ENCODE results near the gene TTC29.

Gene TTC29

GRCh38 chr4:146945556-146946374 lies at the start of gene TTC29:
TSS of gene TTC29 (minus strand) at chr4:146945864. CDS start at chr4:146939895, 5,969 bp downstream.
- no peak for DNase-seq

GRCh38 chr4:146981651-146982050 lies 36.0 kb upstream of the TTC29 start:
- no peak for DNase-seq

DNA sequence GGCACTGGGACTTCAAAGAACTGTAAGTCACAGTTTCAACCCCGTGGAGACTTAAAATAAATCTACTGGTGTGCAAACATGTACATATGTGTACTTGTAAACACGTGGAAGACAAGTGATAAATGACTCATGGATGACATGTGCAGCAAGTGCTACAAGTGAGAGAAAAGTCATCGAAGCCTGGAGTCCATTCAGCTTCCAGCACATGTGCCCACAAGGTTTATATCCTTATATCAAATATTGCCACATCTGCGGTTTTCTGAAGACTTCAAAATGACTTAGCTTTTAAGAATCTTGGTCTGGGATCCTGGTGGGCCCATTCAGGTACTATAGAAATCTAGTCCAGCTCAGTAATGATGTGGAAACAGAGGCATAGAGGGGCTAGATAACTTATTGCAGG lies 33.0 kb upstream of the TTC29 start:
- DNase-seq: no peak

DNA sequence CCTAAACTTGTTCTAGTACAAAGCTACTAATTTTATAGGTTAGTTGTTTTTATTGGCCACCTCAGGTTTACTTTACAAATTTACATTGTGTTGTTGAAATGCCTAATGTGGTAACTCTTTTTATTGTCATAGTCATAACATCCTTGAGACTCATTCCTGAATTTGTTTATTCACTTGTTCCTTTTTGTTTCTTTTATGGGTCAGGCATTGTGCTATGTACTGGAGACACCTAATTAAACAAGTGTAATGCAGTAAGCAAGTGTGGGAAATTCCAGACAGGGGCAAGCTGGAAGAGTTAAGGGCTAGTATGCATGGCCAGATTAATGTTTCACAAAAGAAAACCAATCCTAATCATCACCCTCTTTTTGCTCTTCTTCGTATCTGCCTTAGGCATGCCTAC lies 30.5 kb upstream of the TTC29 start:
- no peak for DNase-seq

GRCh38 chr4:146975527-146975926 lies 29.9 kb upstream of the TTC29 start:
- no peak for DNase-seq

DNA sequence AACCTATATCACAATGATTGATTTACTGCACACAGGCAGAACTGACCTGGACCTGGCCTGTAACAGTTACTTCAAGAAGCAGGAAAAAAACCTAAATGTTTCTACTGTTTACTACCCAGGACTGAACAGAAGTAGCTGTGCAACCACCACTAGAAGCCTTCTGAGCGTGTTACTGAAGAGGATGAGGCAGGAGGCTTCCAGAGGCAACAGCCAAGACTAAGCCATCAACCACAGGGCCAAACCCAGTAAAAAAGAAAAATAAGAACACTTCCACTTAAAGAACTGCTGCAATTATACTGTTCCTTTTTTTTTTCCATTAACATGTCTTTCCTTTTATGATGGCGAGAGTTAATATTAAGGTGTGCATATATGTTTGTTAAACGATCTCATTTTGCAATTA lies 29.4 kb upstream of the TTC29 start:
- no peak for DNase-seq

DNA sequence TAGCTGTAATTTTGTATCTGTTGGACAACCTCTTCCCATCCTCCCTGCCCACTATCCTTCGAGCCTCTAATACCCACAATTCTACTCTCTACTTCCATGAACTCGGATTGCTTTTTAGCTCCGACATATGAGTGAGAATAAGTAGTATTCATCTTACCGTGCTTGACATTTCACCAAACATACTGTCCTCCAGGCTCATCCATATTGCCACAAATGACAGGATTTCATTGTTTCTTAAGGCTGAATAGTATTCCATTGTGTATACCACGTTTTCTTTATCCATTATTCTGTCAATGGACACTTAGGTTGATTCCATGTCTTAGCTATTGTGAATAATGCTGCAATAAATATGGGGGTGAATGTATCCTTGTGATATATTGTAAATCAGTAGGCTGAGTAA lies 26.4 kb upstream of the TTC29 start:
- no peak for DNase-seq

DNA sequence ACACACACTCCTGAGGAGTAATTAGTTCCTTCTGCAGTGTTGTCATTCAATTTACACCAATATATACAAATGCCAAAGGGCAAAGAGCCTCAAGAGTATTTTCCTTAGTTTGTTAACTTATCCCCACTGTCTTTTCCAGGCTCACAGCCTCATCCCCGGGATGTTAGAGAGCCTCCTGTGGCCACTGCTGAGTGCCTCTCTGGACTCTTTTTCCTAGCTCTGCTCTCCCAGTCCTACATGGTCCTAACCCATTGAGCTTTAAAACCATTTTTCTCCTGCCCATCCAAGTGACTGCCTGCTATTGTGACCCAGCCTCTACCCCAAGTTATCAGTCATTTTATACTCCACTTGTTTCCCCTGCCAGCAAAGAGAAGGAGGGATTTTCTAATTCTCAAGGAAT lies 23.5 kb upstream of the TTC29 start:
- no peak for DNase-seq

GRCh38 chr4:146960634-146961033 lies 15.0 kb upstream of the TTC29 start:
- no peak for DNase-seq

DNA sequence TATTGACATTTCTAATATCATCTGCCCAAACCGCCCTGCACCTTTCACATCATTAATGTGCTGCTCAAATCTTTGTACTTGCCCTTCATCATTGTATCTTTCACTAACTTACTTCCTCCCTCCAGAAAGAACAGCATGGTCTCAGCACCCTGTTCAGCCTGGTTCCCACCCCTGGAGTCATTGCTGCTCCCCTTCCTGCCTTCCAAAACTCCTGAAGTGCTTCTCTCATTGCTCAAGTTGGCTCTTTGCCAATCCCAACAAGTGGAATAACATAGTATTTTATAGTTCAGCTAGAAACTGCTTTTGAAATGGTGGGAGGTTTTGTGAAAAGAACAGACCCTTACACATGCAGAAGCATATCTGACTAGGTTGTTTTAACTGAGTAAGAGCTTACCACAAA lies 14.0 kb upstream of the TTC29 start:
- no peak for DNase-seq

GRCh38 chr4:146957237-146957636 lies 11.6 kb upstream of the TTC29 start:
- DNase-seq: no peak

DNA sequence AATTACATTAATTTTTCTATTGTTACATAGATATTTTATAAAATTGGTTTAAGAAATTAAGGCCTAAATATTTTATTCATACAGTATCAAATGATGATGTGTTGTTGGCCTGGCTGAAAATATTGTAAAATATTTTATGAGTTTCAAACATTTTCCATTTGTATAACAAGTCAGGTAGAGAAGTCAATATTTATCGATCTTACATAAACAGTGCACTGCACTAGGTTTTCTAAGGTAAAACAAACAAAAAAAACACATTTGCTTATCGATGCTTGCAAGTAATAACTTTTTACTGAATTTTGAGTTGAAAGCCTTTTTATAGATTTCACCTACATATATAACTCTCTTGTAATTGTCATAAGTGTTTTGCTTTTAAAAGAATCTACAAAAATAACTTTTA lies 7.2 kb upstream of the TTC29 start:
- no peak for DNase-seq

DNA sequence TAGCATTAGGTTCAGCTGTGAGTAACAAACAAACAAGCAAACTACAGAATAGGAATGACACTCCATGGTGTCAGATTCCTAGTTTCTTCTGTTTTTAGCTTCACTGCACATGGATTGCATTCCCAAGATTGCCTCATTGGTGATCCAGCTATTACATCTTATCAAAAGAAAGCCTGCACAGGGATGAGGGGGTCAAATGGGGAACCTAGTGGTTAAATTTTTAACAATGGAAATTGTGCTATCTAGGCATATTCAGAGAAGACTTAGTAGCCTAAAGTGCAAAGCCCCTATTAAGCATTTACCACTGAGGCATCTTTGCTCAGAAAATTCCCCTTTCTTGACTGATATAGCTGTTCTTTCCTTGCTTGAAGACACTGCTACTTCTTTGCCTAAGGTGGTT lies 3.9 kb upstream of the TTC29 start:
- DNase-seq: no peak

- no peak for DNase-seq
Observed at GRCh38 chr4:146943691-146944375, 1.8 kb downstream of the TTC29 start.

DNA sequence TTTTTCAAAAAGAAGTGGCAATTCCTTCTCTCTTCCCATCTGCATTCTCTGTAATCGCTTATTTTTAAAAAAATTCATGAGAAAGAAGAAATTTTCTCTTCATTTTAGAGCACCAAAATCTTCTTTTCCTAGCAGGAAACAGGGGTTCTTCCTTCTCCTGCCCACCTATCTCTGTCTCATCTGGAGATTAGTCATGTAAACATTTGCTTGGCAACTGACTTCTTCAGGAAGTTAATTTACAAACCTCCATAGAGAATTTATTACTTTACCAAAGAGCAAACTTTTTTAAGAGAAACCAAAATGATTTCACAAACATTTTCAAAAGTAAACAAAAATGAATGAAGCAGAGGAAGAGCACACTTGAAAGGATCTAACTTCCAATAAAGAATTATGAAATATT lies 13.5 kb downstream of the TTC29 start:
- no peak for DNase-seq

DNA sequence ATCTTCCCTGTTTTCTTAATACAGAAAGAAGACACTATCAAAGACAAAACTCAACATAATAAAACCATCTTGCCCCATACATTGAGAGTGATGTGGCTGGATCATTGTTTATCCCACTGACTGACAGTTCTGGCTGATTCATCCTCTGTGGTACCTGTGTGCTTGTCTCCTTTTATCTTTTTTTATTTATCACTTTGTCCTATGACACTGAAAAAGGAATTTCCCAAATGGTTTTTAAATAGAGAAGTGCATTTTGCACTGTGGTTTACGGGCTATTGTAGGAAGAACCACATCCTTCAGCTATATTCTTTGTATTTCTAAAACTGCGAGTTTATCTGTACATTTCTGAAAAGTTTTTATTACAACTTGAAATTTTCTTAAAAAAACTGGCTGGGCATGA lies 15.0 kb downstream of the TTC29 start:
- DNase-seq: no peak

DNA sequence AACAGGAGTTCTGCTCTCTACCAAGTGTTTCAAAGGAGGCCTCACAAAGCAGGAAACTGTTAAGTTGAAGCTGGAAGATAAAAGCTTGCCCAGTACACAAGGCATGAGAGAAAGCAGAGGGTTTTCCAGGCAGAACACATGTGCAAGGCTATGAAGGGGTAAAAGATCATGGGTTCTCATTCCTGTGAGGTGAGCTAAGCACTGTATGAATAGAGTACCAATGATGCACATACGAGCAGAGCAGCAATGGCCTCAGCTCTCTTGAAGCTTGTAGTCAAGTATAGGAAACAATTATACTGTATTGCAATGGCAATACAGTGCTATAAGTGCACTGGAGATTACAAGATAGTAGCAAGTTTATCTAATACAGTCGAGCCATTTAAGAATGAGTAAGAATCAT lies 18.0 kb downstream of the TTC29 start:
- no peak for DNase-seq

DNA sequence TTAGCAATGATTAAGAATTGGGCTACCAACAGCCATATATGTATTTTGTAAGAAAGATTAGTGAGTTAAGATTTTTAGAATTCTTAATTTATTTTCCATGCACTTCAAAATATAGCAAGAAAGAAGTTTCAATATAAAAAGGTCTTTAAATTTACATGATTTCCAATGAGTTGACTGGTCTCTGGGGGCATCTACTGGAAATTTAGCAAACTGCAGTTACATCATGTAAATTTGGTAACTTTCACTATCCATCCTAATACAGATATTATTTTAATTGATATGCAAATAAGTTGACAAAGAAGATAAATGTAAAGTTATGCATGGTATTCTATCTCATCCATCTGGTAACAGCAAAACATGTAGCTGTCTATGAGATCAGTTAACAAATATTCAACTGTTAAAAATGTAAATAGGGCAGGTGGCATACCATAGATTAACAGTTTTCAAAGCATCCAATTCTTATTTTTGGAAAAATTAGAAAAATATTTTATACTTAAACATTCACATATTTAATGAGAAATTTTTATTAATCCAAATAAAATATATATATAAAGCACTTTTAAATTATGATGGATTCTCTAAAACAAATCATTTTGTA lies 29.1 kb downstream of the TTC29 start:
- no peak for DNase-seq

DNA sequence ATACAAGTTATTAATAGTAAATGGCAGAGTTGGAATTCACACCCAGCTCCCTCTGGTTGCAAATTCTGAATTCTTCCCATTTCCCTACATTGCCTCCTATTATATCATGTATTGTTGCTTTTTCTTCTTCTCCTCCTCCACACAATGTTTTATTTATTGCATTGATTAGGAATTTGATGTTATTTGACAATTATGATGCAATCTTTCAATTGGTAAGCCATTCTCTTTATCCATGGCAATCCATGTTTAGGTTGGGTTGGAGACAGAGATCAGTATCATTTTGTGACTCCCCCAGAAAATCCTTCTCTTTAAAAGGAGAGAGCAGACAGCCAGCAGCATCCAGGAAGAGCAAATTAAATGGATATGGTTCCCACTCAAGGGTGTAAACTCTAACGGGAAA lies 30.5 kb downstream of the TTC29 start:
- no peak for DNase-seq

DNA sequence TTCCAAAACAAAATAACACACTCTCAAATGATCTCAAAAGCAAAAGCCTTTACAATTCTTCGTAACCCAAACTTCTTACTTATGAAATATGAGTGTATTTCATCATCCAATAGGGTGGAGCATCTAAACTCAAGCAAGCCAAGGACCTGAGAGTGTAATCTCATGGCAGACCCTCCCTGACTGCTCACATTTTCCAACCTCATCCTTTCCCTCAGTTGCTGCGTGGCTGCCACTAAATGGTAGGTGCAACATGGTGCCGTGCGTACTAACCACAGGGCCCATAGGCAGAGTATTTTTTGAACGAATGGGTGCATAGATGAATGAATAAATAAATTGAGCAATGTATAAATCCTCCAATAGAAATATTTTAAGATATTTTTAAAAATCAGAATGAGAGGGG lies 45.4 kb downstream of the TTC29 start:
- DNase-seq: no peak

- no peak for DNase-seq
Observed at GRCh38 chr4:146890301-146890700, 55.4 kb downstream of the TTC29 start.

GRCh38 chr4:146883070-146883469 lies 62.6 kb downstream of the TTC29 start:
- DNase-seq: no peak

- no peak for DNase-seq
Observed at GRCh38 chr4:146857298-146857697, 88.4 kb downstream of the TTC29 start.

DNA sequence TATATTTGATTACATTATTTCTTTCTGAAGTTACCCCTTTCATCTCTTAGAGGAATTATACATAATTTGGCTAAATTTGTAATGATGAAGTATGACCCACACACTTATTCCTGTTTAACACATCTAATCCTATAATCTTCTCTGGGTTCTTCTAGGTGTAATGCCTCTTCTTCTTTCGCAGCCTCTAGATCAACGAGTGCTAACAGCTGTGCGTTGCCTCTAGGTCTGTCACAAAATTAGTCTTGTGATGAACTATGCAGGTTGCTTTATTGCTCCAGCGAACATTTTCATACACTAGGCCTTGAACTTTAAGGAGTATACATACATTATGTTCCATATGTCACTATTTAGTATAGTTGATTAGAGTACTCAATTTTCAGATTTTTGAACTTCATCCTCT lies 89.9 kb downstream of the TTC29 start:
- DNase-seq: no peak
